ENCODE results near the gene CDH23. TPM values are rescaled to one million over a fixed set of nuclear protein-coding genes. Genes with fewer than 3 reads are reported as not detected.

CDH23 gene
- total and polyA plus RNA-seq, 2 donors (not counting 1 experiment from before 2014, with no cell fraction given), result 0.01 to 0.17 TPM

- H2AFZ ChIP-seq (ENCODE audit: low read length), result no peak overlapping the region
- no peaks in the 10 kb centered on the region for H3K36me3 ChIP-seq (ENCODE audit: control insufficient read depth, insufficient read depth, low read length)
- no peaks in the 10 kb centered on the region for H3K27me3 ChIP-seq (ENCODE audit: control insufficient read depth, insufficient read depth, low read length)
- no peak overlapping the region for H3K9ac ChIP-seq (ENCODE audit: insufficient read depth, low read length)
- TF ChIP-seq CTCF (conservative IDR thresholded peaks at IDR 0.05 in 1 of 2, IDR thresholded peaks at IDR 0.05 in 1 of 2; ENCODE audit: low read depth in 1 of 2, low read length in 2 of 2) (no peak), EZH2 (IDR thresholded peaks at IDR 0.05; ENCODE audit: low read length, missing control alignments) (no peak)
- no peaks in the 10 kb centered on the region for H4K20me1 ChIP-seq (ENCODE audit: control insufficient read depth, extremely low read depth, insufficient read depth, low read length)
- no peaks in the 10 kb centered on the region for H3K9me3 ChIP-seq (ENCODE audit: control insufficient read depth, insufficient read depth, low read depth, low read length)
- no peak overlapping the region for H3K4me2 ChIP-seq (ENCODE audit: extremely low read depth, insufficient read depth, low read length)
- no peak for DNase-seq (ENCODE audit: low read depth in 2 of 2)
- no peaks in the 10 kb centered on the region for H3K4me1 ChIP-seq (ENCODE audit: control insufficient read depth, extremely low read depth, insufficient read depth, low read length)
- H3K79me2 ChIP-seq (ENCODE audit: control insufficient read depth, insufficient read depth, low read length), result no peaks in the 10 kb centered on the region
- H3K27ac ChIP-seq (ENCODE audit: insufficient read depth, low read length), result no peak overlapping the region
- H3K4me3 ChIP-seq (replicated peaks in 1 of 4; ENCODE audit: control extremely low read depth in 1 of 4, insufficient read depth in 1 of 4, low read depth in 3 of 4, low read length in 4 of 4), result no peak overlapping the region
Measured at GRCh38 chr10:71576842-71577241, 180.1 kb downstream of the CDH23 start.

DNA sequence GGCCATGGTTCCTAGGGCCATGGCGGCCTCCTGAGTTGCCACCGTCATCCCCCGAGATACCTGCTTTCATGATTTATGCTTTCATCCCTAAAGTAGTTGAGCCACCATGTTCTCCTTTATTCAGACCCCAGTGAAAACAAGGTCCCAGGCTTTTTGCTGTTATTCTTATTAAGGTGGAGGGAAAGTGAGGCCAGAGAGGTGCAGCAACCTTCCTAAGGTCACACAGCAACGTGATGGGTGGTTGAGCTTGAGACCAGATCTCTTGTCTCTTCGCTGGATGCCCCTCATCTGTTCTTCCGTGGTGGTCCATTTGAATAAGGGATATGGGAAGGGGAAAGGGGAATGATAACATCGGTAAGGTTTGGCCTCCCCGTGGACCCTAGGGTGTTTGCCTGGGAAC is 180.6 kb downstream of the CDH23 start:
- no peak for DNase-seq (ENCODE audit: low read depth in 2 of 2)
- H3K4me1 ChIP-seq (ENCODE audit: control insufficient read depth, extremely low read depth, insufficient read depth, low read length), result no peaks in the 10 kb centered on the region
- H3K4me2 ChIP-seq (ENCODE audit: extremely low read depth, insufficient read depth, low read length), result no peak overlapping the region
- no peaks in the 10 kb centered on the region for H3K36me3 ChIP-seq (ENCODE audit: control insufficient read depth, insufficient read depth, low read length)
- H3K27ac ChIP-seq (ENCODE audit: insufficient read depth, low read length), result no peak overlapping the region
- H3K27me3 ChIP-seq (ENCODE audit: control insufficient read depth, insufficient read depth, low read length), result no peaks in the 10 kb centered on the region
- no peak overlapping the region for H3K4me3 ChIP-seq (replicated peaks in 1 of 4; ENCODE audit: control extremely low read depth in 1 of 4, insufficient read depth in 1 of 4, low read depth in 3 of 4, low read length in 4 of 4)
- no peak for TF ChIP-seq CTCF (conservative IDR thresholded peaks at IDR 0.05 in 1 of 2, IDR thresholded peaks at IDR 0.05 in 1 of 2; ENCODE audit: low read depth in 1 of 2, low read length in 2 of 2)
- H3K9me3 ChIP-seq (ENCODE audit: control insufficient read depth, insufficient read depth, low read depth, low read length), result no peaks in the 10 kb centered on the region
- no peaks in the 10 kb centered on the region for H4K20me1 ChIP-seq (ENCODE audit: control insufficient read depth, extremely low read depth, insufficient read depth, low read length)
- H3K79me2 ChIP-seq (ENCODE audit: control insufficient read depth, insufficient read depth, low read length), result no peaks in the 10 kb centered on the region
- no peak overlapping the region for H3K9ac ChIP-seq (ENCODE audit: insufficient read depth, low read length)
- H2AFZ ChIP-seq (ENCODE audit: low read length), result no peak overlapping the region

GRCh38 chr10:71578069-71578468 is 181.3 kb downstream of the CDH23 start:
- Histone ChIP-seq H3K4me1 (ENCODE audit: control insufficient read depth, extremely low read depth, insufficient read depth, low read length) (no peaks in the 10 kb centered on the region), H3K79me2 (ENCODE audit: control insufficient read depth, insufficient read depth, low read length) (no peaks in the 10 kb centered on the region), H3K27ac (ENCODE audit: insufficient read depth, low read length) (no peak overlapping the region), H3K36me3 (ENCODE audit: control insufficient read depth, insufficient read depth, low read length) (no peaks in the 10 kb centered on the region), H3K27me3 (ENCODE audit: control insufficient read depth, insufficient read depth, low read length) (no peaks in the 10 kb centered on the region), H3K9ac (ENCODE audit: insufficient read depth, low read length) (no peak overlapping the region), H3K4me2 (ENCODE audit: extremely low read depth, insufficient read depth, low read length) (no peak overlapping the region), H3K9me3 (ENCODE audit: control insufficient read depth, insufficient read depth, low read depth, low read length) (no peaks in the 10 kb centered on the region), H3K4me3 (replicated peaks in 1 of 4; ENCODE audit: control extremely low read depth in 1 of 4, insufficient read depth in 1 of 4, low read depth in 3 of 4, low read length in 4 of 4) (no peak overlapping the region), H2AFZ (ENCODE audit: low read length) (no peak overlapping the region), H4K20me1 (ENCODE audit: control insufficient read depth, extremely low read depth, insufficient read depth, low read length) (no peaks in the 10 kb centered on the region)
- TF ChIP-seq CTCF (conservative IDR thresholded peaks at IDR 0.05 in 1 of 2, IDR thresholded peaks at IDR 0.05 in 1 of 2; ENCODE audit: low read depth in 1 of 2, low read length in 2 of 2) (no peak), EZH2 (IDR thresholded peaks at IDR 0.05; ENCODE audit: low read length, missing control alignments) (no peak)
- no peak for DNase-seq (ENCODE audit: low read depth in 2 of 2)

All from fibroblast of lung (primary cell).